ENCODE measurements around the gene ERV3-1. TPM values are rescaled to one million over a fixed set of nuclear protein-coding genes. Genes with fewer than 3 reads are reported as not detected.
"Not testable (repeated sequence)": the region's sequence is repeated elsewhere in the genome, so short reads cannot be mapped to it uniquely, and the experiment has no call there.

Gene ERV3-1, protein sequence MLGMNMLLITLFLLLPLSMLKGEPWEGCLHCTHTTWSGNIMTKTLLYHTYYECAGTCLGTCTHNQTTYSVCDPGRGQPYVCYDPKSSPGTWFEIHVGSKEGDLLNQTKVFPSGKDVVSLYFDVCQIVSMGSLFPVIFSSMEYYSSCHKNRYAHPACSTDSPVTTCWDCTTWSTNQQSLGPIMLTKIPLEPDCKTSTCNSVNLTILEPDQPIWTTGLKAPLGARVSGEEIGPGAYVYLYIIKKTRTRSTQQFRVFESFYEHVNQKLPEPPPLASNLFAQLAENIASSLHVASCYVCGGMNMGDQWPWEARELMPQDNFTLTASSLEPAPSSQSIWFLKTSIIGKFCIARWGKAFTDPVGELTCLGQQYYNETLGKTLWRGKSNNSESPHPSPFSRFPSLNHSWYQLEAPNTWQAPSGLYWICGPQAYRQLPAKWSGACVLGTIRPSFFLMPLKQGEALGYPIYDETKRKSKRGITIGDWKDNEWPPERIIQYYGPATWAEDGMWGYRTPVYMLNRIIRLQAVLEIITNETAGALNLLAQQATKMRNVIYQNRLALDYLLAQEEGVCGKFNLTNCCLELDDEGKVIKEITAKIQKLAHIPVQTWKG
- total RNA-seq: 100 to 1,000 TPM in 1 of 2 donors, 10 to 100 TPM in 1; 20.8 to 168 TPM
- polyA plus RNA-seq: 1 to 10 TPM; 6.0 to 9.4 TPM
- long read RNA-seq, donor 1, transcript ERV3-1-201 (2 exons, 2,719 nt): major isoform, 39 of 40 reads
- long read RNA-seq, donor 1, partial matches to known transcripts: 0 of 40 reads
- long read RNA-seq, donor 1, other reads (novel, unspliced or antisense): 0 of 40 reads
- long read RNA-seq, donor 2, transcript ERV3-1-201 (2 exons, 2,719 nt): major isoform, 12 of 14 reads
- long read RNA-seq, donor 2, partial matches to known transcripts: 0 of 14 reads
- long read RNA-seq, donor 2, other reads (novel, unspliced or antisense): 0 of 14 reads
- long read RNA-seq, donor 3, transcript ERV3-1-201 (2 exons, 2,719 nt): major isoform, 13 of 16 reads
- long read RNA-seq, donor 3, partial matches to known transcripts: 0 of 16 reads
- long read RNA-seq, donor 3, other reads (novel, unspliced or antisense): 0 of 16 reads
- long read RNA-seq, donor 4, transcript ERV3-1-201 (2 exons, 2,719 nt): major isoform, 14 of 21 reads
- long read RNA-seq, donor 4, partial matches to known transcripts: 5 of 21 reads
- long read RNA-seq, donor 4, other reads (novel, unspliced or antisense): 0 of 21 reads
- long read RNA-seq, donor 5, transcript ERV3-1-201 (2 exons, 2,719 nt): major isoform, 23 of 25 reads
- long read RNA-seq, donor 5, partial matches to known transcripts: 0 of 25 reads
- long read RNA-seq, donor 5, other reads (novel, unspliced or antisense): 0 of 25 reads

DNA sequence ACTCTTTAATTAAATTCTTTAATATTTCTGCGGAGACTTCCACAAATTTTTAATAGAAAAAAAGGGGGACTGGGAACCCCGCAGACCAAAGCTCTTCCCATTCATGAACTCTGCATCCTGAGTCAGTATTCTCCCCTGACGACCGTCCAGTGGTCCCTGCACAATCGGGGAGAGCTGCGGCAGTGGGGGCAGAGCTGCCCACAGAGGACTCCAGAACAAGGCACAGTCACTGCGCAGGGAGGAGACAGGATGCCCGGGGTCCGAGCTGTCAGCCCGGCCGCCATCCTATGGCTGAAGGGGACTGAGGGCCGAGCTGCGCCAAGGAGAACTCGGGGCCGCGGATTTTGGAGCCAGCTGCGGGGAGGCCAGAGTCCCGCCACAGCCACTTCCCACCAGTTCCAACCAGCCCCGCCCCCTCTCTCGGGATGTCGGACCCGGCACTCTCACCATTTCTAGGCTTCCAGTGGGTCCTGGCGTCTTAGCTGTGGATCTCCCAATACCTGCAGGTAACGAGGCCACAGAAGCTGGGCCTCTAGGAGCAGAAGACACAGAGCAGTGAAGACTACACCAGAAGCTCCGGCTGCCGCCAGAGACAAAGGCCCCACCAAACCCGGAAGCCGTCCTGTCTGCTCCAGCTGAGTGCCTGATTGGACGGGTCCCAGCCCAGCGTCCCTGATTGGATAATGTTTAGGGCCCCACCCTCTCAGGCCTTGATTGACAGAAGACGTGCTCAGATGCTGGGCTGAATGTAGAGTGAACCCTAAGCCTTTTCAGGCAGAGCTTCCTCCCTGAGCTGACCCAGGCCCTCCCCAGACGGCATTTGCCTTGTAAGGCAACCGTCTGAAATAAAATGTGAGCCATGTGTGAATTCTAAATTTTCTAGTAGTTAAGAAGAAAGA is at the start of gene ERV3-1:
Gene ERV3-1, minus strand, starts transcription at position 594 of the 899 bp plus-strand sequence. CDS start 13,661 bp downstream, outside the sequence.
- Histone ChIP-seq H3K9me3 (ENCODE audit: control insufficient read depth in 4 of 4, insufficient read depth in 3 of 4, low read length in 3 of 4) (peaks cover 0 to 2% (median 0%) of the 10 kb centered on the region in 4 donors), H3K36me3 (ENCODE audit: control insufficient read depth in 4 of 4, insufficient read depth in 4 of 4, low read length in 4 of 4) (peaks cover 0 to 14% (median 4%) of the 10 kb centered on the region in 4 donors), H3K4me1 (ENCODE audit: control insufficient read depth in 5 of 5, insufficient read depth in 5 of 5, low read length in 5 of 5) (peaks cover 0 to 12% (median 5%) of the 10 kb centered on the region in 5 donors), H3K9ac (ENCODE audit: insufficient read depth in 1 of 2, low read length in 2 of 2) (peak within 1 kb of the TSS; percentile 78 to 92), H3K27me3 (ENCODE audit: control insufficient read depth in 3 of 3, insufficient read depth in 3 of 3, low read length in 2 of 3) (no peaks in the 10 kb centered on the region), H3K4me3 (peak within 1 kb of the TSS; percentile 89), H3K27ac (ENCODE audit: low read depth in 1 of 2, low read length in 1 of 2) (peak within 1 kb of the TSS; percentile 87 to 98)
- WGBS, 2 donors: 1% methylated on average over 32 to 33 of the region's 33 CpGs
- peak; percentile 99 for ATAC-seq (ENCODE audit: insufficient read depth, low FRiP score)
- TF ChIP-seq, protein P1, sequence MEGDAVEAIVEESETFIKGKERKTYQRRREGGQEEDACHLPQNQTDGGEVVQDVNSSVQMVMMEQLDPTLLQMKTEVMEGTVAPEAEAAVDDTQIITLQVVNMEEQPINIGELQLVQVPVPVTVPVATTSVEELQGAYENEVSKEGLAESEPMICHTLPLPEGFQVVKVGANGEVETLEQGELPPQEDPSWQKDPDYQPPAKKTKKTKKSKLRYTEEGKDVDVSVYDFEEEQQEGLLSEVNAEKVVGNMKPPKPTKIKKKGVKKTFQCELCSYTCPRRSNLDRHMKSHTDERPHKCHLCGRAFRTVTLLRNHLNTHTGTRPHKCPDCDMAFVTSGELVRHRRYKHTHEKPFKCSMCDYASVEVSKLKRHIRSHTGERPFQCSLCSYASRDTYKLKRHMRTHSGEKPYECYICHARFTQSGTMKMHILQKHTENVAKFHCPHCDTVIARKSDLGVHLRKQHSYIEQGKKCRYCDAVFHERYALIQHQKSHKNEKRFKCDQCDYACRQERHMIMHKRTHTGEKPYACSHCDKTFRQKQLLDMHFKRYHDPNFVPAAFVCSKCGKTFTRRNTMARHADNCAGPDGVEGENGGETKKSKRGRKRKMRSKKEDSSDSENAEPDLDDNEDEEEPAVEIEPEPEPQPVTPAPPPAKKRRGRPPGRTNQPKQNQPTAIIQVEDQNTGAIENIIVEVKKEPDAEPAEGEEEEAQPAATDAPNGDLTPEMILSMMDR (IDR thresholded peaks at IDR 0.05; ENCODE audit: control extremely low read depth, extremely low read depth): no peak
- peak; percentile 96 to 98 (median 98) for DNase-seq

DNA sequence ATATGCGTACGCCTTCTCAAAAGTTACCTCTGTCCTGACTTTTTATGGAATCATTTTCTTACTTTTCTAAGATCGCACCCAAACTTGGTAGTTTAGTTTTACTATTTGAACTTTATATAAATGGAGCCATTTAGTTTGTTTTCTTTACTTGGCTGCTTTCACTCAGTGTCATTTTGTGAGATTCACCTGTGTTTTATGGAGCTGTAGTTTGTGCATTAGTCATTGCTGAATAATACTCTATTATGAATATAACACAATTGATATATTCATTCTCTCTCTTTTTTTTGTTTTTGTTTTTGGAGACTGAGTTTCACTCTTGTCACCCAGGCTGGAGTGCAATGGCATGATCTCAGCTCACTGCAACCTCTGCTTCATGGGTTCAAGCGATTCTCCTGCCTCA is 49.3 kb upstream of the ERV3-1 start:
- not testable (repeated sequence) for H3K9me3 ChIP-seq (ENCODE audit: control insufficient read depth in 4 of 4, insufficient read depth in 3 of 4, low read length in 3 of 4); H3K27me3 ChIP-seq (ENCODE audit: control insufficient read depth in 3 of 3, insufficient read depth in 3 of 3, low read length in 2 of 3); ATAC-seq (ENCODE audit: insufficient read depth, low FRiP score); H3K9ac ChIP-seq (ENCODE audit: insufficient read depth in 1 of 2, low read length in 2 of 2); H3K36me3 ChIP-seq (ENCODE audit: control insufficient read depth in 4 of 4, insufficient read depth in 4 of 4, low read length in 4 of 4); H3K4me3 ChIP-seq; DNase-seq; H3K27ac ChIP-seq (ENCODE audit: low read depth in 1 of 2, low read length in 1 of 2); H3K4me1 ChIP-seq (ENCODE audit: control insufficient read depth in 5 of 5, insufficient read depth in 5 of 5, low read length in 5 of 5)
- WGBS, 2 donors: 87 to 98% methylated on average over 4 of the region's 4 CpGs

DNA sequence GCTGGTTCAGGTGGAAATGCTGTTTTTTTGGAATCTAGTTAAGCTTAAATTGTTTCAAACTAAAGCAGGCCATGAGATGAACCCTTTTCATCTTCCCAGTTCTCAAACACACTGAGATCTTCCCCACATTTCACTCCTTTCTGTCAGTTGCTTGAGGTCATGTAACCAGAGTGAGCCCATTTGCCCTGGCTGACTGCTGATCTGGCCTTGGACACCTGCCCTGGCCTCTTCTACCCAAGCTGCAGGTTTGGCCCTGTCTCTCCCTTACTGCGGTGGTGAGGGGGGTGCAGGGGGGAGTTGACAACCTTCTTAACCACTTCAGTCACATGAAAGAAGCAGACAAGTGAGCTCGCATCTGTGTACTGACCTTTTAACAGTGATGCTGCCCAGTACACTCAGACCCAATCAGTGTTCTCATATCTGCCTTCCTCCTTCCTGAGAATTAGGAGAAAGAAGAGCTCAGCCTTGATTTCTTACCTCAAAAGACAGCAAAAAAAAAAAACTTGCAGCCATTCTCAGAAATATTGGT is 48.0 kb upstream of the ERV3-1 start:
- not testable (repeated sequence) for DNase-seq; H3K4me3 ChIP-seq; H3K9ac ChIP-seq (ENCODE audit: insufficient read depth in 1 of 2, low read length in 2 of 2); H3K9me3 ChIP-seq (ENCODE audit: control insufficient read depth in 4 of 4, insufficient read depth in 3 of 4, low read length in 3 of 4); H3K36me3 ChIP-seq (ENCODE audit: control insufficient read depth in 4 of 4, insufficient read depth in 4 of 4, low read length in 4 of 4); H3K4me1 ChIP-seq (ENCODE audit: control insufficient read depth in 5 of 5, insufficient read depth in 5 of 5, low read length in 5 of 5); ATAC-seq (ENCODE audit: insufficient read depth, low FRiP score); H3K27me3 ChIP-seq (ENCODE audit: control insufficient read depth in 3 of 3, insufficient read depth in 3 of 3, low read length in 2 of 3); H3K27ac ChIP-seq (ENCODE audit: low read depth in 1 of 2, low read length in 1 of 2)
- WGBS, 2 donors: 58 to 70% methylated on average over 2 of the region's 2 CpGs

- H3K27me3 ChIP-seq (ENCODE audit: control insufficient read depth in 3 of 3, insufficient read depth in 3 of 3, low read length in 2 of 3); ATAC-seq (ENCODE audit: insufficient read depth, low FRiP score); H3K4me1 ChIP-seq (ENCODE audit: control insufficient read depth in 5 of 5, insufficient read depth in 5 of 5, low read length in 5 of 5); DNase-seq; H3K4me3 ChIP-seq; H3K36me3 ChIP-seq (ENCODE audit: control insufficient read depth in 4 of 4, insufficient read depth in 4 of 4, low read length in 4 of 4); H3K9me3 ChIP-seq (ENCODE audit: control insufficient read depth in 4 of 4, insufficient read depth in 3 of 4, low read length in 3 of 4); H3K9ac ChIP-seq (ENCODE audit: insufficient read depth in 1 of 2, low read length in 2 of 2); H3K27ac ChIP-seq (ENCODE audit: low read depth in 1 of 2, low read length in 1 of 2): not testable (repeated sequence)
- 100% methylated on average over 1 of the region's 3 CpGs; no CpG with 5 or more reads in 1 of the 2 donors for WGBS, 2 donors
These were observed 45.2 kb upstream of the ERV3-1 start for GRCh38 chr7:65051654-65052053.

DNA sequence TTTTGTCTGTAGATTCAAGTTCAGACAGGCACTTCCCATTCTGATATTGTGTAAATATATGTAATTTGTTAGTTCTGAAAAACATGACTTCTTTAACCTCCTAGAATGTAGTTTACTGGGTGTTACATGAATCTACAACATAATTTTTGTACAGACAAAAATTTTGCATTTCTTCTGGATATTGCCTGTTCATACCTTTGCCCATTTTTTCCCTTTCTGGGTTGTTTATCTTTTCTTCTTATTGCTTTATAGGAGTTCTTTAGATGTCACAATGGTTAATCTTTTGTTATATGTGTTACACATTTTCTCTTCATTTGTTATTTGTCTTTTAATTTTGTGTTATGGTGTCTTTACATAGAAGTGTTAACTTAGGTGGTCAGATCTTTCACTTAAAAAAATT is 44.7 kb upstream of the ERV3-1 start:
- not testable (repeated sequence) for H3K27ac ChIP-seq (ENCODE audit: low read depth in 1 of 2, low read length in 1 of 2); ATAC-seq (ENCODE audit: insufficient read depth, low FRiP score); H3K36me3 ChIP-seq (ENCODE audit: control insufficient read depth in 4 of 4, insufficient read depth in 4 of 4, low read length in 4 of 4); H3K4me1 ChIP-seq (ENCODE audit: control insufficient read depth in 5 of 5, insufficient read depth in 5 of 5, low read length in 5 of 5); H3K4me3 ChIP-seq; DNase-seq; H3K9ac ChIP-seq (ENCODE audit: insufficient read depth in 1 of 2, low read length in 2 of 2); H3K27me3 ChIP-seq (ENCODE audit: control insufficient read depth in 3 of 3, insufficient read depth in 3 of 3, low read length in 2 of 3); H3K9me3 ChIP-seq (ENCODE audit: control insufficient read depth in 4 of 4, insufficient read depth in 3 of 4, low read length in 3 of 4)

GRCh38 chr7:65046329-65046728 is 39.8 kb upstream of the ERV3-1 start:
- H3K9me3 ChIP-seq (ENCODE audit: control insufficient read depth in 4 of 4, insufficient read depth in 3 of 4, low read length in 3 of 4); H3K4me1 ChIP-seq (ENCODE audit: control insufficient read depth in 5 of 5, insufficient read depth in 5 of 5, low read length in 5 of 5); ATAC-seq (ENCODE audit: insufficient read depth, low FRiP score); H3K27ac ChIP-seq (ENCODE audit: low read depth in 1 of 2, low read length in 1 of 2); H3K36me3 ChIP-seq (ENCODE audit: control insufficient read depth in 4 of 4, insufficient read depth in 4 of 4, low read length in 4 of 4); H3K27me3 ChIP-seq (ENCODE audit: control insufficient read depth in 3 of 3, insufficient read depth in 3 of 3, low read length in 2 of 3); H3K9ac ChIP-seq (ENCODE audit: insufficient read depth in 1 of 2, low read length in 2 of 2); H3K4me3 ChIP-seq; DNase-seq: not testable (repeated sequence)
- 84 to 90% methylated on average over 4 of the region's 4 CpGs for WGBS, 2 donors

All from lung (tissue), 16 donors.